Activated naive CD4-positive, alpha-beta T cell treated with anti-CD3 and anti-CD28 coated beads, Interleukin-2, amount 50 U/mL, for 16 hours (primary cell): Measurements from ENCODE around the gene VPS45.

Experiments
- DNase-seq: peaks from one replicate; pipeline ENCODE4 v3.0.0-alpha.2; 2020

VPS45 gene

DNA sequence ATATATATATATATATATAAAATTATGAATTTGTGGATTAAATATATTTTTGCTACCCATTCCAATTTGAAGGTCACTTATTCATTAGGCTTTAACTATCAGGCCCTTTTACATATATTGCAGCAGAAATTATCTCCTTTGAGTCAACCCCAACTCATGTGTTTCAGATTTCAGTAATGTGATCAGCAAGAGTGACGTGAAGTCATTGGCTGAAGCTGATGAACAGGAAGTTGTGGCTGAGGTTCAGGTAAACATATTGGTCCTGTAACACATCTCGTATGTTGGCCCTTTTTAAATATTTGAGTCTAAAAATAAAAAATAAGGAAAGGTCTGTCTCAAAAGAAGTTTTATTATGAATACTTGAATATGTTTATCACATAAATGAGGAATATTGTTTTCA, 8.5 kb downstream of the VPS45 start:
- DNase-seq, result no peak

DNA sequence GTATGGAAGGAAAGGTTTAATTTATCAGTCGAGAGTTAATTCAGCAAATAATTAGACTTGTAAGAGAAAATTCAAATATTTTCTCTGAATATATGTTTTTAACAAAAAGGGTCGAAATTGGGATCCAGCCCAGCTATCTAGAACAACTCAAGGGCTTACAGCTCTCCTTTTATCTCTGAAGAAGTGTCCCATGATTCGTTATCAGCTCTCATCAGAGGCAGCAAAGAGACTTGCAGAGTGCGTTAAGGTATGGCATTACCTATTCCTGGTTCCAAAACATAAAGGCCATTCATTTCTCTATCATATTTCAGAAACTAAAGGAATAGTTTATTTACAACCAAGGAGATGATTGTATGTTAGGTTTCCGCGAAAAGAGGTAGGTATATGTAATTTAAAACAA, 9.4 kb downstream of the VPS45 start:
- DNase-seq, result no peak

GRCh38 chr1:150080784-150081183, 13.2 kb downstream of the VPS45 start:
- DNase-seq, result no peak

GRCh38 chr1:150082494-150082893, 14.9 kb downstream of the VPS45 start:
- DNase-seq, result no peak

DNA sequence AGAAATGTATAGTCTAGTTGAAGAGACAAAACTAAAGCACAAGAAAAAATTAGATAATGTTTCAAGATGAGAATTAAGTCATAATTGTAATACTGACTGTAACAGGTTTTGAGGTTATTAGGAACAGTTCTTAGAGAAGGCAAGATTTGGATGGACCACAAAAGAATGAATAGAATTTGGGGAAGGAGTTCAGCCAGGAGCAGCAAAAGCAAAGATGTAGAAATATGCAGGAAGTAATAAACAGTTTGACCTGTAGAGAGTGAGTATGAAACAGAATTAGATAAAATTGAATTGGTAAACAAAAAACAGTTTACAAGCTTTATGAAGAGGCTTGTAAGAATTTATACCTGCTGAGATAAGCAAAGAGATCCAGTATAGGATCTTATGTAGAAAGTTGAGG, 16.3 kb downstream of the VPS45 start:
- no peak for DNase-seq

- no peak for DNase-seq
These were observed 17.8 kb downstream of the VPS45 start for GRCh38 chr1:150085406-150085805.

DNA sequence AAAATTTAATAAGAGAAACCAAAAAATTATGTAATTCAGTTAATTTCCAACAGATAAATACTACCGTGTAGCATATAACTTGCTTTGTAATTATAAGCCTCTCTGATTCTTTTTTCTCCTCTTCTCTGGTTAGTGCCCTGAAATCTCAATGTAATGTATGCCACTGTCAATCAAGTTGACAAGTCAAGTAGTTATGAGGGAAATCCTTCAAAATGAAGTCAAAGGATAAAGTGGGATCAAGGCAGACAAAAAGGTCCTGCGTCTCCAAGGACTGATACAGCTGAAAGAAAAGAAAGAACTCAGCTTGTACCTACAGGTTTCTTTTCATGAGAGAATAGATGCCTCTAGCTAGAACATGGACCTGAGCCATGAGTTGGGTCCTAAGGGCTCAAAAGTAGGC, 19.8 kb downstream of the VPS45 start:
- no peak for DNase-seq

- DNase-seq, result no peak
These were observed 22.4 kb downstream of the VPS45 start for GRCh38 chr1:150089846-150090520.

- no peak for DNase-seq
These were observed 24.7 kb downstream of the VPS45 start for GRCh38 chr1:150092180-150092791.

- DNase-seq, result no peak
These were observed 26.2 kb downstream of the VPS45 start for GRCh38 chr1:150093805-150094204.

GRCh38 chr1:150094734-150095265, 27.2 kb downstream of the VPS45 start:
- no peak for DNase-seq

- DNase-seq, result no peak
These were observed 35.4 kb downstream of the VPS45 start for GRCh38 chr1:150102986-150103385.

- DNase-seq, result no peak
These were observed 38.8 kb downstream of the VPS45 start for GRCh38 chr1:150106341-150106740.

DNA sequence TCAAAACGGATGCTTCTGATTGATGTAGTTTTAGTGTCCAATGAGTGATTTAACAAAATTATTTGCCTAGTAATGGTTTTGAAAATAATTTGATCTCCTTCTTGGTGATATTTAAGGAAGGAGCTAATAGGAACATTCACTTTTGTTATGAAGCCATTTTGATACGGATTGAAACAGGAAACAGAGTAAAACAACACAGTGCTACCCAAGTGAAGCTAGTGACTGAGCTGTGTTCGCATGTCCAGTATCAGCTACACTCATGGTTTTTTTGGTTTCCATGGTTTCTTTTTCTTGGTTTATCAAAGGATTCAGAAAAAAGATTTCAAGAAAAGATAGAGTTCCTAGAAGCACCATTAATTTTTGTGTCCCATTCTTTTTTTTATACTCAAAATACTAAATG, 42.0 kb downstream of the VPS45 start:
- DNase-seq, result no peak

- DNase-seq, result no peak
These were observed 42.5 kb downstream of the VPS45 start for GRCh38 chr1:150110116-150110515.

GRCh38 chr1:150111670-150112069, 44.1 kb downstream of the VPS45 start:
- no peak for DNase-seq

DNA sequence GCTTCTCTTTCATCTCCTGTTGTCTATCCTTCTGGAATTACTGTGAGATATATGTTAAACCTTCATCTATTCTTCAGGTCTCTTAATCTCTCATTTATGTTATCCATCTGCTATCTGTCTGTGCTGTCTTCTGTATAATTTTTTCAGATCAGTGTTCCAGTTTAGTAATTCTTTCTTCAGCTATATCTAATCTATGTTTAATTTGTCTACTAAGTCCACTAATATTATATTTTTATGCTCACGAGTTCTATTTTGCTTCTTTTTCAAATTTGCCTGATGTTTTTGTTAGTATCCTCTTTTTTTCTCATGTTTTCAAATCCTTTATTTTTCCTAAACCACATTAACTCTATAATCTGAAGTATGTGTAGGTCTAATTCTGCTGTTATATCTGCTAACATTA, 47.5 kb downstream of the VPS45 start:
- DNase-seq, result no peak

DNA sequence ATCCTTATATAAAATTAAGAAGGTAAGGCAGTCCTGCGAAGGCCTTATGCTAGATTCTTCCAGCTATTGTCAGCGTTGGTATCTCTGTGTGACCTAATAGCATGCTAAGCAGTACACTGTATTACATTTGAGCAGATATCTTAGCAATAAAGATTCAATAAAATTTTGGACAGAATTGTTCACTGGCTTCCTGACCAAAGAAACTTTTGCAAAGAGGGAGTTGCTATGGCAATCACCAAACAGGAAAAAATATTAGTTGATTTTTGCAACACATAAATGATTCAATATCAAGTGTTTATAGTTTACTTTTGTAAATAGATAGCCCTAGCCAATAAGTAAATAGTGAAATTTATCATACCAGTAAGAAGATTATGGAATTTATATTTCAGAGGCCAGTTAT, 51.1 kb downstream of the VPS45 start:
- DNase-seq, result no peak

- DNase-seq, result no peak
These were observed 53.8 kb downstream of the VPS45 start for GRCh38 chr1:150121236-150121862.

- no peak for DNase-seq
These were observed 59.2 kb downstream of the VPS45 start for GRCh38 chr1:150126811-150127210.

- DNase-seq, result no peak
These were observed 59.9 kb downstream of the VPS45 start for GRCh38 chr1:150127464-150127863.

GRCh38 chr1:150127868-150128267, 60.3 kb downstream of the VPS45 start:
- peak; percentile 50 for DNase-seq

- no peak for DNase-seq
These were observed 64.8 kb downstream of the VPS45 start for GRCh38 chr1:150132372-150132771.

GRCh38 chr1:150134537-150134936, 67.0 kb downstream of the VPS45 start:
- no peak for DNase-seq
